GM13977 (cell line): Measurements from ENCODE around the gene C1QTNF3.

ENCODE experiments used
- DNase-seq: peaks from one replicate; pipeline ENCODE4 v3.0.0; 2012; ENCODE audit warnings: low spot score
- in situ Hi-C: fragments of 300-500 bp; cut with MboI; formaldehyde crosslinking; loops from one replicate; pipeline ENCODE4 v1.12.0; 2022; ENCODE audit warnings: low sequenced_read_pairs, low pct_unique_long_range_greater_than_20kb, mixed read lengths, inconsistent platforms; ENCODE audit not compliant: unreplicated experiment
- TF ChIP-seq, protein P1 (sequence below): IDR thresholded peaks from 2 replicates; pipeline ENCODE4 v1.5.1; 2012; ENCODE audit warnings: mild to moderate bottlenecking, control low read depth; ENCODE audit not compliant: insufficient read depth; ENCODE audit errors: extremely low read depth, missing control alignments

Gene C1QTNF3

DNA sequence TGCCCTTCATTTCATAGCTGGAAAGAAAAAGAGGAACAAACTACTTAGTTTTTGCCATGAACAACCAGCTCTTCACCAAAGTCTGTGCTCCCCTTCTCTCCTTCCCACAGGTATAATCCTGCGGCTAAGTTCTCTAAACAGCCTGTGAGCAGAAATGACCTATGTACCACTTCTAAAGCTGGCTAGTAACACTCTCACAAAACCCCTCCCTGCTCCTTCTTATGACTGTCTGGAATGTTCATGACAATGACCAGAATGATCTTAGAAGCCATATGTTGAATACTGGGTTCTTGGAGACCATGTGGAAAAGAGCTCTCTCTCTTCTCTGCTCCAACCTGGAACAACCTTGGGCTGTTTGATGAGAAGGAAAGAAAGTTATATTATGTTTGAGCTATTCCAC is 22.3 kb downstream of the C1QTNF3 start:
- DNase-seq = no peak
- in situ Hi-C loops = no loop called here
- TF ChIP-seq, protein P1, sequence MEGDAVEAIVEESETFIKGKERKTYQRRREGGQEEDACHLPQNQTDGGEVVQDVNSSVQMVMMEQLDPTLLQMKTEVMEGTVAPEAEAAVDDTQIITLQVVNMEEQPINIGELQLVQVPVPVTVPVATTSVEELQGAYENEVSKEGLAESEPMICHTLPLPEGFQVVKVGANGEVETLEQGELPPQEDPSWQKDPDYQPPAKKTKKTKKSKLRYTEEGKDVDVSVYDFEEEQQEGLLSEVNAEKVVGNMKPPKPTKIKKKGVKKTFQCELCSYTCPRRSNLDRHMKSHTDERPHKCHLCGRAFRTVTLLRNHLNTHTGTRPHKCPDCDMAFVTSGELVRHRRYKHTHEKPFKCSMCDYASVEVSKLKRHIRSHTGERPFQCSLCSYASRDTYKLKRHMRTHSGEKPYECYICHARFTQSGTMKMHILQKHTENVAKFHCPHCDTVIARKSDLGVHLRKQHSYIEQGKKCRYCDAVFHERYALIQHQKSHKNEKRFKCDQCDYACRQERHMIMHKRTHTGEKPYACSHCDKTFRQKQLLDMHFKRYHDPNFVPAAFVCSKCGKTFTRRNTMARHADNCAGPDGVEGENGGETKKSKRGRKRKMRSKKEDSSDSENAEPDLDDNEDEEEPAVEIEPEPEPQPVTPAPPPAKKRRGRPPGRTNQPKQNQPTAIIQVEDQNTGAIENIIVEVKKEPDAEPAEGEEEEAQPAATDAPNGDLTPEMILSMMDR = no peak

DNA sequence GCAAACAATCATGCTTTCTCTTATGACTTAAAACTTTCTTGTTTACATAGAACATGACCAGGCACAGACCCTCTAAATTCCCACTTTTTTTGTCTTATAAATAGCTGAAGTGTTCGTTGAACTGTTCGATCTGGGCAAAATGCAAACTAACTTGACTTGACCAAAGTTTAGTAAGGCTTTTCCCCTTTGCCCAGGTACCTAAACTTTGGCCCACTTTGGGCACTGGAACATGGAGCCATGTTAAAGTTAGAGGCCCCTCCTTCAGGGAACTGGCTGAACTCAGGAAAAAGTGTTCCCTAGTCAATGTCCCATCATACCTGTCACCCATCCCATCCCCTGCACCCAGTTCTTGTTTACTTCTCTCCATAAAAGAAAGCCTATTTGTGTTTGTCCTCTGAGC is 25.8 kb downstream of the C1QTNF3 start:
- in situ Hi-C loops = no loop called here
- TF ChIP-seq, protein P1 = no peak
- no peak for DNase-seq

DNA sequence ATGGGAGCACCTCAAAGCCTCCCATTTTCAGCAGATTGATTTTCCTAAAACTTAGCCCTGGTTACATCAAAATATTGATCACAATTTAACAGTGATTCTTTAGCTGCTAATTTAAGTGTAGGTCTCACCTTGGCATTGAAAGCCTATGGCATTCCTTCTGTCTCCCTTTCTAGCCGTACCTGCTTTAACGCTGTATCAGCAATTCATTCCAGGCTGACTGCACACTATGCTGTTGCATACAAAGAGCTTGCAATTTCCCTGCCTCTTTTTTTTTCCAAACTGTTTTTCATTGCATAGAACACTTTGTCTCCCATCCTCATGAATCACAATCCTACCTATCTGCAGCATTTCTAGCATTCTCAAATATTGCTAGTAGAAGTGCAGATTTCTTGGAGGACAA is 26.3 kb downstream of the C1QTNF3 start:
- TF ChIP-seq, protein P1 = no peak
- in situ Hi-C loops = no loop called here
- DNase-seq = no peak

DNA sequence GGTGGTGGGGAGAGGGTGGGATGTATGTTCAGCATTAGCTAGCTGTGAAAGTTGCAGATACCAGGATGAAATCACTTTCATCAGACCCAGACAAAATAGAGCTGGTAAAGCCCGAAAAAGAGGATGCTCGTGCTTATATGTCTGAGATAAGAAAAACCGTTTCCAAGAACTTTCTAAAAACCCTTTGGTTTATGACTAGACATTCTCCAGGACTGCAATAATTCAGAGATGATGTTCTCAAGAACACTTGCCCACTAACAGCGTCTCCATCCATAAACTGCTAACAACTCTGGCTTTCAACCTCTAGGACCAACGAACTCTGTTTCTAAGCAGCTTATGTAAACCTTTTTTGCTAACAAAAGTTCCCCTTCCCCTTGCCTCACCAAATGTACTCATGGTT is 26.8 kb downstream of the C1QTNF3 start:
- in situ Hi-C loops = no loop called here
- TF ChIP-seq, protein P1 = no peak

DNA sequence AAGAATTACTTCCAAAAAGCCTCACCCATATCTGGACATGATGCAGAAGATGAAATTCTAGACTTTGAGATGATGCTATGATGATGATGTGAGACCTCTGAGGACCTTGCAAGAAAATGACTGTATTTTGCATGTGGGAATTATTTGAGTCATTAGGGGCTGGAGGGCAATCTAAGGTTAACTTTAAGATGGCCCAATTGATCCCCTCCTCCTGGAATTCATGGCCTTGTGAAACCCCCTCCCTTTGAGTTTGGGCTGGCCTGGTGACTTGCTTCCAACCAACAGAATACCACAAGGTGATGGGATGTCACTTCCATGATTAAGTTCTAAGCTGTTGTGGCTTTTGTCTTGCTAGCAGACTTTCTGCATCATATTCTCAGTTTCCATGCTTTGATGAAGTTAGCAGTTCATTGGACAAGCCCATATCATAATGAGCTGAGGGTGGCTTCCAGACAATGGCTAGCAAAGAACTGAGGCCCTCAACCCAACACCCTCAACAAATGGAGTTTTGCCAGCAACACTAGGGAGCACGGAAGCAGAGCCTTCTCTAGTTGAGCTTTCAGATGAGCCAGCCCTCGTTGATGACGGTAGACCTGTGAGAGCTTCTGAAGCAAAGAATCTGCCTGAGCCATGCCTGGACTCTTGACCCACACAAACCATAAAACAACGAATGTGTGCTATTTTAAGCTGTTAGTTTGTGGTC is 27.7 kb downstream of the C1QTNF3 start:
- no peak for DNase-seq
- in situ Hi-C loops = no loop called here
- TF ChIP-seq, protein P1 = no peak

More for the DNA sequence above, 26.8 kb downstream of the C1QTNF3 start:
- no peak for DNase-seq

DNA sequence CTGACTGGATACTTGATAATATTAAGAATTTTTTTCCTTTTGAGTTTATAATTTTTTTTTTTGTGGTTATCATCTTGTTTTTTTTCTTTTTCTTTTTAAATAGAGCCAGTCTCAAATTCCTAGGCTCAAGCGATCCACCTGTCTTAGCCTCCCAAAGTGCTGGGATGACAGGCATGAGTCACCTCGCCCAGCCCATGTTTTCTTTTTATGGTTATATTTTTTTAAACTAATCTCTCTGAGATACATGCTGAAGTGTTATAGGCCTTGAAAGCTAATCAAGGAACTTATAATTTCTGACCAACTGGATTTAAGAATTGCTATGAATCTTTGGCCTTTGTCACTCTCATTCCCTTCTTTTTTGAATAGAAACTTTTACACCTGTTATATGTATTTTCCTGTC is 28.4 kb downstream of the C1QTNF3 start:
- DNase-seq = no peak
- TF ChIP-seq, protein P1 = no peak
- in situ Hi-C loops = no loop called here
